Testis (tissue), 3 donors: ENCODE results near the gene SNRNP40. TPM values are rescaled to one million over a fixed set of nuclear protein-coding genes. Genes with fewer than 3 reads are reported as not detected.
A peak's percentile ranks its signal among the peaks of the same experiment; 100 is the strongest.

Experiments
- DNase-seq: peaks from one replicate; pipeline ENCODE4 v3.0.0-alpha.2; 2019
- H3K27ac ChIP-seq, 2 donors: fragments of 200-600 bp; sonication (generic); one replicate each; pipeline ENCODE4 v1.5.1; 2019
- H3K27me3 ChIP-seq: fragments of 200-600 bp; sonication (generic); one replicate; pipeline ENCODE4 v1.5.1; 2019
- H3K36me3 ChIP-seq: fragments of 200-600 bp; sonication (generic); one replicate; pipeline ENCODE4 v1.5.1; 2017; ENCODE audit warnings: low read depth; ENCODE audit errors: missing control alignments
- H3K4me1 ChIP-seq: fragments of 200-600 bp; sonication (generic); one replicate; pipeline ENCODE4 v1.5.1; 2019
- H3K4me3 ChIP-seq, 2 donors: fragments of 200-600 bp; sonication (generic); one replicate each; pipeline ENCODE4 v1.5.1; 2017 to 2019
- H3K9me3 ChIP-seq: fragments of 200-600 bp; sonication (generic); one replicate; pipeline ENCODE4 v1.5.1; 2017
- POLR2A ChIP-seq: fragments of 450-650 bp; IDR thresholded peaks from one replicate; pipeline ENCODE4 v1.6.1; 2017; ENCODE audit warnings: antibody characterized with exemption, mild to moderate bottlenecking, moderate library complexity
- WGBS, 2 donors: methylation state at CpG; one replicate each; pipeline ENCODE4 v1.1.5; 2018; 5-methylcytosine and 5-hydroxymethylcytosine counted together
- intact Hi-C: fragments of 100-400 bp; cut with DNase I; formaldehyde crosslinking; loops from one replicate; pipeline ENCODE4 v1.15.1; 2023; ENCODE audit warnings: low total_unique reads
- polyA plus RNA-seq: library from polyadenylated mRNA; stranded (reverse); fragments of 350-450 nt; fragmentation: Illumina TruSeq; extraction: RNeasy Lipid Tissue Mini Kit (QIAGEN cat#74804); gene quantifications from one replicate; pipeline ENCODE4 v1.2.3, GENCODE V29; 2014; ENCODE audit warnings: low read depth, low replicate concordance; ENCODE audit not compliant: insufficient read depth
- total RNA-seq, 2 donors: library from RNA; depleted of rRNA; stranded (reverse); fragments of >200 nt; gene quantifications; one replicate each; pipeline ENCODE4 v1.2.3, GENCODE V29; 2016
- TF ChIP-seq, protein P1 (sequence below), 3 experiments: fragments of 450-650 bp in 2 of 3; fragments of 200-600 bp in 1 of 3; sonication (generic) in 1 of 3; IDR thresholded peaks; one replicate each; pipeline ENCODE4 v1.5.1; 2016 to 2019; ENCODE audit warnings: antibody characterized with exemption in 3 of 3, mild to moderate bottlenecking in 2 of 3, moderate library complexity in 1 of 3

Gene SNRNP40
- total and polyA plus RNA-seq, 3 donors from 2014 or later = 52.8 to 75.1 (median 65.3) TPM

DNA sequence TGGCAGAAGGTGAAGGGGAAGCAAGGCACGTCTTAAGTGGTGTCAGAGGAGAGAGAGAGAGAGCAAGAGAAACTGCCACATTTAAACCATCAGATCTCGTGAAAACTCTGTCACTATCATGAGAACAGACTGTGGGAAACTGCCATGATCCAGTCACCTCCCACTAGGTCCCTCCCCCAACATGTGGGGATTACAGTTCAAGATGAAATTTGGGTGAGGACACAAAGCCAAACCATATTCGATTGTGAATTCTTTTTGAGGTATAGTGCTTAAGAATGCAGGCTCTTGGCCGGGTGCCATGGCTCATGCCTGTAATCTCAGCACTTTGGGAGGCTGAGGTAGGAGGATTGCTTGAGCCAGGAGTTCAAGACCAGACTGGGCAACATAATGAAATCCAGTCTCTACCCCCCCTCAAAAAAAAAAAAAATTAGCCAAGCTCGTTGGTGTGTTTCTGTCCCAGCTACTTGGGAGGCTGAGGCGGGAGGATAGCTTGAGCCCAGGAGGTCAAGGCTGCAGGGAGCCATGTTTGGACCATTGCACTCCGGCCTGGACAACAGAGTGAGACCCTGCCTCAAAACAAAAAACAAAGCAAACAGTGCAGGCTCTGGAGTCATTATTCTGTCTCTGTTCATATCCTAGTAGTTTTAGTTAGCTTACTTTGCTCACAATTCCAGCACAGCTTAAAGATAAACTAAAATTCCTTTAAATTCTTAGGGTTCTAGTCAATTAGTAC, 6.3 kb upstream of the SNRNP40 start:
- no peaks in the 10 kb centered on the region for H3K36me3 ChIP-seq
- intact Hi-C loops = no loop called here
- no peaks in the 10 kb centered on the region for H3K9me3 ChIP-seq
- DNase-seq = no peak
- H3K4me1 ChIP-seq = peaks cover 6% of the 10 kb centered on the region
- H3K27me3 ChIP-seq = no peaks in the 10 kb centered on the region
- no peak overlapping the region for H3K4me3 ChIP-seq
- 59 to 64% methylated on average over 7 of the region's 7 CpGs for WGBS, 2 donors
- no peak overlapping the region for H3K27ac ChIP-seq
- TF ChIP-seq, protein P1, sequence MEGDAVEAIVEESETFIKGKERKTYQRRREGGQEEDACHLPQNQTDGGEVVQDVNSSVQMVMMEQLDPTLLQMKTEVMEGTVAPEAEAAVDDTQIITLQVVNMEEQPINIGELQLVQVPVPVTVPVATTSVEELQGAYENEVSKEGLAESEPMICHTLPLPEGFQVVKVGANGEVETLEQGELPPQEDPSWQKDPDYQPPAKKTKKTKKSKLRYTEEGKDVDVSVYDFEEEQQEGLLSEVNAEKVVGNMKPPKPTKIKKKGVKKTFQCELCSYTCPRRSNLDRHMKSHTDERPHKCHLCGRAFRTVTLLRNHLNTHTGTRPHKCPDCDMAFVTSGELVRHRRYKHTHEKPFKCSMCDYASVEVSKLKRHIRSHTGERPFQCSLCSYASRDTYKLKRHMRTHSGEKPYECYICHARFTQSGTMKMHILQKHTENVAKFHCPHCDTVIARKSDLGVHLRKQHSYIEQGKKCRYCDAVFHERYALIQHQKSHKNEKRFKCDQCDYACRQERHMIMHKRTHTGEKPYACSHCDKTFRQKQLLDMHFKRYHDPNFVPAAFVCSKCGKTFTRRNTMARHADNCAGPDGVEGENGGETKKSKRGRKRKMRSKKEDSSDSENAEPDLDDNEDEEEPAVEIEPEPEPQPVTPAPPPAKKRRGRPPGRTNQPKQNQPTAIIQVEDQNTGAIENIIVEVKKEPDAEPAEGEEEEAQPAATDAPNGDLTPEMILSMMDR (IDR thresholded peaks at IDR 0.05) = no peak
- TF ChIP-seq POLR2A = no peak

DNA sequence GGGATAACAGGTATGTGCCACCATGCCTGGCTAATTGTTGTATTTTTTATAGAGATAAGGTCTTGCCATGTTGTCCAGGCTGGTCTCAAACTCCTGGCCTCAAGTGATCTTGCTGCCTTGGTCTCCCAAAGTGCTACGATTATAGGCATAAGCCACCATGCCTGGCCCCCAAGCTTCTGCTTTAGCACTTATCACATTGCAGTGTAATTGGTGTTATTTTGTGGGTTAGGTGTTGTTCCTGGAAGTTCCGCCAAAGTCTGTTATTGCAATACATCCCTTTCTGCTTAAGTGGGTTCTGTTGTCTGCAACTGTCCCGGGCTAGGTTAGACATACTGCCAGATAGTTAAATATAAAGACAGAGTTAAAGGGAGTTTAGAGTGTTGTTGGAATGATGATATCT, 3.6 kb upstream of the SNRNP40 start:
- 92 to 93% methylated on average over 3 of the region's 3 CpGs for WGBS, 2 donors
- no peaks in the 10 kb centered on the region for H3K36me3 ChIP-seq
- no peak for DNase-seq
- TF ChIP-seq, protein P1 (IDR thresholded peaks at IDR 0.05) = no peak
- no peak for TF ChIP-seq POLR2A
- H3K4me1 ChIP-seq = peaks cover 13% of the 10 kb centered on the region
- H3K9me3 ChIP-seq = no peaks in the 10 kb centered on the region
- intact Hi-C loops = no loop called here
- H3K27me3 ChIP-seq = no peaks in the 10 kb centered on the region
- no peak overlapping the region for H3K4me3 ChIP-seq
- no peak overlapping the region for H3K27ac ChIP-seq

DNA sequence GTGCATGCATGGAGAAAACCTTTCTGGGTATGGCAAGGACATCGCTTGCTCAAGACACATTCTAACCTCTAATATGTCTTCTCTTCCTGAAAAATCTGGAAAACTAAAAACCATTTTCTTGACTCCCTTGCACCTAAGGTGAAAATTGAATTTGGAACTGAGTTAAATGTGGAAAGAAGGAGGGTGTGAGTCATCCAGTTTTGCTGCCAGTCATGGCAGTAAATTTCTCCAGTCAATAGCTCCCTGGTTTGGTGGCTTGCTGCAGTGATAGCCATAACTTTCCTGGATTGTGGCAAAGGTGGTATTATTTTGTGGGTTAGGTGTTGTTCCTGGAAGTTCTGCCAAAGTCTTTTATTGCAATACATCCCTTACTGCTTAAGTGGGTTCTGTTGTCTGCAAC, 2.8 kb upstream of the SNRNP40 start:
- Histone ChIP-seq H3K27me3 (no peaks in the 10 kb centered on the region), H3K27ac (no peak overlapping the region), H3K9me3 (no peaks in the 10 kb centered on the region), H3K4me1 (peaks cover 13% of the 10 kb centered on the region), H3K36me3 (no peaks in the 10 kb centered on the region), H3K4me3 (no peak overlapping the region)
- TF ChIP-seq, protein P1 (IDR thresholded peaks at IDR 0.05) = no peak
- TF ChIP-seq POLR2A = no peak
- no peak for DNase-seq
- WGBS, 2 donors = 92 to 93% methylated on average over 1 of the region's 1 CpG
- intact Hi-C loops = no loop called here

DNA sequence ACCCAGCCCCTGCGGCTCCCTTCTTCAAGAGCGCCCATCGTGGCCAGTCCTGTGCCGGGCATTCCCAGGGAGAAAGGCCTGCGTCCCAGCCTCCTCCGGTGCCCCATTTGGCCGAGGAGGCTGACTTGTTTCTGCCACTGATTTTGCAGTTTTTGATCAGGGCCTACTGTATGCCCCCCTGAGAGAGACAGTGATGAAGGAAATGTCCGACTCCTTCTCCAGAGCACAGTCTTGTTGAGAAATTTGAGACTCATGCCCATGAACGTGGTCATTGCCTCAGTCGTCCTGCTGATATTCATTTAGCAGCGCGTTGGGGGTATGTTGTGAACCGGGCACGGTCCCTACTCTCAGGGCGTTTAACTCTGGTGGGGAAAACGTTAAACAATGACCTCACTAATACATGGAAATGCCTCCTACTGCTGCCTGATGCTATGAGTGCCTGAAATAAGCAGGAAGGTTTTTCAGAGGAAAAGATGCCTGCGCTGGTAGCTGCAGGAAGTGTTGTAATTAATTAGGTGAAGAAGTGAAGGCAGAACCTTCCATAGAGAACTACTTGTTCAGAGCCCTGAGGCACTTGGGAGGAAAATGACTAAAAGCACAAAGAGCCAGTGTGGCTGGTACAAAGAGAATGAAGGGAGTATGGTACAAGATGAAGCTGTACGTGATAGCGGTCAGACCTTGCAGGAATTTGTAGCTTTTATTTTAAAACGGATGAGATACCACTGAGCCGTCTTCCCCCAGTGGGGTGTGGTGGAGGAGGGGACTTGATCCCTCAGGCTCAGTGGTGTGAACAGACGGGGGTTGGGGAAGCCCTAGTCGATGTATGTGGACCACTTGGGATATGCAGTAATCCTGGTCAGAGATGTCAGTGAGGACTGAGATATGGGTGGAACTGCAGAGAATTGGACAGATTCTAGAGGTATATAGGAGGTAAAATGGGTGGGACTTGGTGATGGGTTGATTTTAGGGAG, 974 bp upstream of the SNRNP40 start:
- H3K4me3 ChIP-seq = peak overlapping the region; percentile 86 to 88
- H3K36me3 ChIP-seq = no peaks in the 10 kb centered on the region
- intact Hi-C loops = no loop called here
- H3K27me3 ChIP-seq = no peaks in the 10 kb centered on the region
- no peak for TF ChIP-seq POLR2A
- TF ChIP-seq, protein P1 (IDR thresholded peaks at IDR 0.05) = no peak
- peak overlapping the region; percentile 69 to 92 for H3K27ac ChIP-seq
- peaks cover 13% of the 10 kb centered on the region for H3K4me1 ChIP-seq
- WGBS, 2 donors = 1 to 3% methylated on average over 23 of the region's 23 CpGs
- H3K9me3 ChIP-seq = no peaks in the 10 kb centered on the region
- DNase-seq = peak; percentile 21
